GM12878 (cell line): ENCODE measurements around the gene DIP2C. TPM values are rescaled to one million over a fixed set of nuclear protein-coding genes. Genes with fewer than 3 reads are reported as not detected.

Source experiments
- ATAC-seq: fragments of 200-7000 bp; cut with Tn5 transposase; 3 replicates; pipeline ENCODE4 v1.9.1; 2020; ENCODE audit warnings: mild to moderate bottlenecking, moderate library complexity
- BruUV-seq: library from RNA; stranded (reverse); fragments of 400-500 nt; replicated peaks from 2 replicates; lab custom pipeline; 2021; lab: Mats Ljungman, UMichigan
- CTCF ChIA-PET: fragments of 300-600 bp; sonication (Branson Sonifier 250); formaldehyde crosslinking; extraction: SDS; loops from one replicate; lab custom pipeline; 2021; ENCODE audit warnings: inconsistent platforms; lab: Yijun Ruan, JAX
- POLR2A ChIA-PET: fragments of 350-600 bp; formaldehyde crosslinking; extraction: SDS; loops from one replicate; lab custom pipeline; 2021; ENCODE audit warnings: inconsistent platforms; lab: Charles Lee
- RAD21 ChIA-PET: fragments of 300-600 bp; sonication (Branson Sonifier 250); formaldehyde crosslinking; loops from one replicate; lab custom pipeline; 2023; ENCODE audit warnings: antibody characterized with exemption; ENCODE audit not compliant: unreplicated experiment; lab: Charles Lee
- SMC1A ChIA-PET: fragments of 300-600 bp; sonication (Branson Sonifier 250); formaldehyde crosslinking; loops from one replicate; lab custom pipeline; 2023; ENCODE audit not compliant: unreplicated experiment, uncharacterized antibody; lab: Charles Lee
- DNase-seq: peaks from one replicate; pipeline ENCODE4 v3.0.0-alpha.2; 2011; ENCODE audit warnings: low read depth, low spot score
- FAIRE-seq: peaks from 3 replicates; lab custom pipeline; 2011; peaks lifted over from hg19 to GRCh38; lab: Jason Lieb, UNC
- H2AFZ ChIP-seq: 2 replicates; pipeline ENCODE4 v1.6.0; 2011; ENCODE audit warnings: low read depth, low read length, control low read depth; ENCODE audit not compliant: control insufficient read depth
- H3K27ac ChIP-seq: 2 replicates; pipeline ENCODE4 v1.5.1; 2011; ENCODE audit warnings: control low read depth; ENCODE audit not compliant: control insufficient read depth, insufficient read depth
- H3K27me3 ChIP-seq, 2 experiments: replicated peaks in 1 of 2; 2 replicates each; pipeline versions ENCODE4 v1.6.0 to v1.6.1; 2011; ENCODE audit warnings: low read length in 1 of 2; ENCODE audit not compliant: control insufficient read depth in 2 of 2, insufficient read depth in 2 of 2
- H3K36me3 ChIP-seq, 2 experiments: 2 replicates each; pipeline ENCODE4 v1.5.1; 2011; ENCODE audit warnings: low read length in 1 of 2; ENCODE audit not compliant: control insufficient read depth in 2 of 2, insufficient read depth in 2 of 2
- H3K4me1 ChIP-seq: 2 replicates; pipeline ENCODE4 v1.6.1; 2011; ENCODE audit warnings: mild to moderate bottlenecking, low read length, moderate library complexity, mixed read lengths; ENCODE audit not compliant: control insufficient read depth, insufficient read depth
- H3K4me2 ChIP-seq: 2 replicates; pipeline ENCODE4 v1.6.0; 2011; ENCODE audit warnings: control low read depth; ENCODE audit not compliant: control insufficient read depth, insufficient read depth
- H3K4me3 ChIP-seq: fragments of 200-600 bp; sonication (generic); 2 replicates; pipeline ENCODE4 v1.5.1; 2016
- H3K79me2 ChIP-seq: 2 replicates; pipeline ENCODE4 v1.6.0; 2011; ENCODE audit warnings: low read length; ENCODE audit not compliant: control insufficient read depth, insufficient read depth
- H3K9ac ChIP-seq: 2 replicates; pipeline ENCODE4 v1.8.0; 2011; ENCODE audit warnings: low read length, control low read depth, mixed read lengths; ENCODE audit not compliant: control insufficient read depth, insufficient read depth
- H3K9me3 ChIP-seq: replicated peaks from 3 replicates; pipeline ENCODE4 v1.5.1; 2011; ENCODE audit warnings: mild to moderate bottlenecking, low read length; ENCODE audit not compliant: control insufficient read depth, insufficient read depth
- H4K20me1 ChIP-seq: 2 replicates; pipeline ENCODE4 v1.6.0; 2011; ENCODE audit not compliant: control insufficient read depth, insufficient read depth
- BHLHE40 ChIP-seq, 2 experiments: fragments of 450-650 bp in 1 of 2; IDR thresholded peaks; 2 replicates each; pipeline ENCODE4 v1.6.1; 2011 to 2017; ENCODE audit warnings: low read depth in 2 of 2, borderline replicate concordance in 1 of 2, improper control_type of control experiment in 1 of 2, low read length in 1 of 2, mild to moderate bottlenecking in 1 of 2
- CEBPZ ChIP-seq: fragments of 150-350 bp; IDR thresholded peaks from 2 replicates; pipeline ENCODE4 v1.6.1; 2016; ENCODE audit warnings: low read depth, low read length
- CTCF ChIP-seq, 3 experiments: IDR thresholded peaks in 2 of 3; conservative IDR thresholded peaks in 1 of 3; 2 replicates each; pipeline ENCODE4 v1.5.1; 2011; ENCODE audit warnings: low read depth in 3 of 3, low read length in 3 of 3, mild to moderate bottlenecking in 3 of 3, control low read depth in 2 of 3, moderate library complexity in 2 of 3, inconsistent platforms in 1 of 3, mixed read lengths in 1 of 3; ENCODE audit not compliant: control insufficient read depth in 2 of 3, insufficient read depth in 1 of 3; ENCODE audit errors: extremely low read depth in 1 of 3
- RAD51 ChIP-seq: fragments of 450-650 bp; IDR thresholded peaks from 2 replicates; pipeline ENCODE4 v1.6.1; 2016; ENCODE audit warnings: moderate library complexity, mild to moderate bottlenecking, inconsistent platforms
- TAF1 ChIP-seq: IDR thresholded peaks from 2 replicates; pipeline ENCODE4 v1.6.1; 2011; ENCODE audit warnings: mild to moderate bottlenecking, low read depth, low read length, borderline replicate concordance
- WGBS: methylation state at CpG from one replicate; pipeline ENCODE4 v1.1.6; 2016; ENCODE audit warnings: low lambda C conversion rate; ENCODE audit not compliant: insufficient replicate concordance, insufficient coverage; ENCODE audit errors: missing lambda C conversion rate; 5-methylcytosine and 5-hydroxymethylcytosine counted together
- in situ Hi-C: fragments of 300-500 bp; cut with MboI; formaldehyde crosslinking; loops from 9 replicates; pipeline ENCODE4 v1.14.3; 2018; ENCODE audit warnings: mixed read lengths
- intact Hi-C: fragments of 100-400 bp; cut with micrococcal nuclease; formaldehyde crosslinking; loops from one replicate; pipeline ENCODE4 v1.14.2; 2022; ENCODE audit not compliant: unreplicated experiment
- polyA plus RNA-seq, 11 experiments: library from polyadenylated mRNA; depleted of rRNA in 4 of 11; unstranded in 6 of 11; stranded (reverse) in 5 of 11; fragments of >200 nt; fragmentation: Nextera tagmentation in 4 of 11; fragmentation: Illumina TruSeq in 1 of 11; extraction: Ambion mirVana in 4 of 11; extraction: Trizol in 1 of 11; gene quantifications; 1 replicate in 1 of 11; 2 replicates in 10 of 11; pipeline versions ENCODE4 v1.2.1 to v1.2.3, GENCODE V29; 2011 to 2016; ENCODE audit warnings: inconsistent platforms in 2 of 11, missing spikeins in 2 of 11, low read depth in 1 of 11
- total RNA-seq, 4 experiments: library from RNA; depleted of rRNA in 3 of 4; stranded (reverse); fragments of >200 nt in 3 of 4; fragmentation: Illumina TruSeq in 1 of 4; extraction: Trizol in 1 of 4; gene quantifications; 2 replicates each; pipeline versions ENCODE4 v1.2.1 to v1.2.3, GENCODE V29; 2013 to 2021

DIP2C gene
- total and polyA plus RNA-seq, 10 of the 15 experiments (the other 5 are each of a cell fraction or from before 2014, with no cell fraction given): 0.01 to 0.10 (median 0.06) TPM

GRCh38 chr10:289581-289980, 399.9 kb downstream of the DIP2C start:
- Histone ChIP-seq H3K9me3 (no peaks in the 10 kb centered on the region), H3K4me1 (no peaks in the 10 kb centered on the region; the same call in 1 of the 2 replicates), H3K36me3 (no peaks in the 10 kb centered on the region), H3K79me2 (no peaks in the 10 kb centered on the region), H2AFZ (no peak overlapping the region), H3K27ac (no peak overlapping the region), H3K9ac (no peak overlapping the region), H3K4me2 (no peak overlapping the region), H4K20me1 (no peaks in the 10 kb centered on the region), H3K4me3 (no peak overlapping the region), H3K27me3 (peaks cover 0 to 5% of the 10 kb centered on the region in 2 experiments; a peak in 1 of 4 replicates)
- BruUV-seq: no TSS peak
- DNase-seq (no peak), FAIRE-seq (no peak), ATAC-seq (no peak)
- 82% methylated on average over 9 of the region's 9 CpGs for WGBS
- TF ChIP-seq CEBPZ (no peak), BHLHE40 (IDR thresholded peaks at IDR 0.05; ENCODE audit: borderline replicate concordance in 1 of 2, low read depth in 2 of 2, low read length in 1 of 2) (no peak), TAF1 (no peak), RAD51 (no peak), CTCF (IDR thresholded peaks at IDR 0.05 in 2 of 3, conservative IDR thresholded peaks at IDR 0.05 in 1 of 3; ENCODE audit: control insufficient read depth in 2 of 3, extremely low read depth in 1 of 3, insufficient read depth in 1 of 3, low read depth in 3 of 3, low read length in 3 of 3) (no peak)
- SMC1A ChIA-PET: no interaction called here
- CTCF ChIA-PET: no interaction called here
- intact Hi-C loops (no loop called here), in situ Hi-C loops (no loop called here)
- POLR2A ChIA-PET: no interaction called here
- RAD21 ChIA-PET: no interaction called here
